Measurements from ENCODE around the gene KANSL1.

DNA sequence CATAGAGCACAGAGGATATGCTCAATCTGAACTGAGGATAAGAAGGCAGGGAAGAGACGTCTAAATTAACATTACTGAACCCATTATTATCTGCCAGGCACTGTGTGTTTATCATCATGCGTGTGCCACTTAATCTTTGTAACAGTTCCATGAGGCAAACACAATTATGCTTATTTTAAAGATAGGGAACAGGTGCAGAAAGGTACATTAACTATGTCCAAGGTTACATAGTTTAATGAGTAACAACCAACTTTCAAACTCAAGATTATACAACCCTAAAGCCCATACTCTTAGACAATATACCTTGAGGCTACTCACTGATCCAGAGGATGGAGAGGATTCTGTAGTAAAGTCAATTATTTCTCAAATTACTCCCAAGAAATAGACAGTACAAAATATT, 151.0 kb downstream of the KANSL1 start:
- no peak for TF ChIP-seq EZH2 (IDR thresholded peaks at IDR 0.05; ENCODE audit: low read length, unreplicated experiment)
- TF ChIP-seq, protein P1, sequence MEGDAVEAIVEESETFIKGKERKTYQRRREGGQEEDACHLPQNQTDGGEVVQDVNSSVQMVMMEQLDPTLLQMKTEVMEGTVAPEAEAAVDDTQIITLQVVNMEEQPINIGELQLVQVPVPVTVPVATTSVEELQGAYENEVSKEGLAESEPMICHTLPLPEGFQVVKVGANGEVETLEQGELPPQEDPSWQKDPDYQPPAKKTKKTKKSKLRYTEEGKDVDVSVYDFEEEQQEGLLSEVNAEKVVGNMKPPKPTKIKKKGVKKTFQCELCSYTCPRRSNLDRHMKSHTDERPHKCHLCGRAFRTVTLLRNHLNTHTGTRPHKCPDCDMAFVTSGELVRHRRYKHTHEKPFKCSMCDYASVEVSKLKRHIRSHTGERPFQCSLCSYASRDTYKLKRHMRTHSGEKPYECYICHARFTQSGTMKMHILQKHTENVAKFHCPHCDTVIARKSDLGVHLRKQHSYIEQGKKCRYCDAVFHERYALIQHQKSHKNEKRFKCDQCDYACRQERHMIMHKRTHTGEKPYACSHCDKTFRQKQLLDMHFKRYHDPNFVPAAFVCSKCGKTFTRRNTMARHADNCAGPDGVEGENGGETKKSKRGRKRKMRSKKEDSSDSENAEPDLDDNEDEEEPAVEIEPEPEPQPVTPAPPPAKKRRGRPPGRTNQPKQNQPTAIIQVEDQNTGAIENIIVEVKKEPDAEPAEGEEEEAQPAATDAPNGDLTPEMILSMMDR (conservative IDR thresholded peaks at IDR 0.05; ENCODE audit: low read depth, low read length): no peak
- TF ChIP-seq EZH2phosphoT487 (IDR thresholded peaks at IDR 0.05; ENCODE audit: borderline replicate concordance, low read length): no peak

Measured in PC-3 (cell line).